Smooth muscle cell of trachea (primary cell): ENCODE data around the gene TMEM232. TPM values are rescaled to one million over a fixed set of nuclear protein-coding genes. Genes with fewer than 3 reads are reported as not detected.

Experiments used
- total RNA-seq: library from RNA; depleted of rRNA; stranded (reverse); fragments of >200 nt; gene quantifications from 2 replicates; pipeline ENCODE4 v1.2.1, GENCODE V29; 2014

Gene TMEM232
- 7.0 and 7.6 TPM in 2 replicates for total RNA-seq

GRCh38 chr5:110726249-110727024, at the start of gene TMEM232:
Gene TMEM232 (minus strand): TSS chr5:110726671. CDS start chr5:110667352, 59,319 bp downstream.

GRCh38 chr5:110738812-110739651, 12.6 kb upstream of the TMEM232 start, which contains the start of gene SLC25A46:
Gene SLC25A46 (plus strand): TSS chr5:110739007. CDS start chr5:110739120, 113 bp downstream.

Other genes starting within 250 kb of the TMEM232 start
- 107 and 128 TPM in 2 replicates for gene SLC25A46, start 12.3 kb upstream of the TMEM232 start, total RNA-seq